Caco-2 (cell line): ENCODE measurements around the gene NPAS3. TPM values are rescaled to one million over a fixed set of nuclear protein-coding genes. Genes with fewer than 3 reads are reported as not detected.

Source experiments
- BruUV-seq: library from RNA; stranded (reverse); fragments of 400-500 nt; replicated peaks from 2 replicates; lab custom pipeline; 2021; lab: Mats Ljungman, UMichigan
- CTCF ChIA-PET: fragments of 300-600 bp; sonication (Branson Sonifier 250); formaldehyde crosslinking; loops from one replicate; lab custom pipeline; 2022; ENCODE audit warnings: antibody characterized with exemption; lab: Charles Lee
- POLR2A ChIA-PET: fragments of 300-600 bp; sonication (Branson Sonifier 250); formaldehyde crosslinking; loops from one replicate; lab custom pipeline; 2022; ENCODE audit warnings: antibody characterized with exemption; lab: Charles Lee
- DNase-seq, 2 experiments: peaks; one replicate each; pipeline versions ENCODE4 v3.0.0 to v3.0.0-alpha.2; 2020 to 2022
- H3K27me3 ChIP-seq: replicated peaks from 2 replicates; pipeline ENCODE4 v1.6.0; 2011; ENCODE audit warnings: low read length; ENCODE audit not compliant: control insufficient read depth, insufficient read depth
- H3K36me3 ChIP-seq: 2 replicates; pipeline ENCODE4 v1.5.1; 2011; ENCODE audit warnings: low read length; ENCODE audit not compliant: control insufficient read depth, insufficient read depth
- H3K4me1 ChIP-seq: fragments of 250-450 bp; sonication (Bioruptor Pico); 2 replicates; pipeline ENCODE4 v1.5.1; 2020; ENCODE audit warnings: mild to moderate bottlenecking
- H3K4me3 ChIP-seq: 2 replicates; pipeline ENCODE4 v1.5.1; 2011; ENCODE audit warnings: low read depth, mild to moderate bottlenecking, control low read depth, low read length
- H3K9me3 ChIP-seq: fragments of 250-450 bp; sonication (Bioruptor Pico); 2 replicates; pipeline ENCODE4 v1.5.1; 2020; ENCODE audit warnings: mild to moderate bottlenecking, moderate library complexity
- H3K27ac Mint-ChIP-seq: one replicate; pipeline ENCODE4 v1.8.0; 2022; ENCODE audit warnings: mixed read lengths; ENCODE audit not compliant: unreplicated experiment
- H3K27me3 Mint-ChIP-seq: one replicate; pipeline ENCODE4 v1.8.0; 2022; ENCODE audit warnings: mixed read lengths; ENCODE audit not compliant: insufficient read depth, unreplicated experiment
- H3K36me3 Mint-ChIP-seq: one replicate; pipeline ENCODE4 v1.8.0; 2022; ENCODE audit warnings: mild to moderate bottlenecking, mixed read lengths; ENCODE audit not compliant: insufficient read depth, unreplicated experiment
- H3K4me1 Mint-ChIP-seq: one replicate; pipeline ENCODE4 v1.8.0; 2022; ENCODE audit warnings: low read depth, mixed read lengths; ENCODE audit not compliant: unreplicated experiment
- H3K4me3 Mint-ChIP-seq: one replicate; pipeline ENCODE4 v1.8.0; 2022; ENCODE audit warnings: mild to moderate bottlenecking, moderate library complexity, mixed read lengths; ENCODE audit not compliant: unreplicated experiment
- H3K9me3 Mint-ChIP-seq: one replicate; pipeline ENCODE4 v1.8.0; 2022; ENCODE audit warnings: mixed read lengths; ENCODE audit not compliant: unreplicated experiment
- CTCF ChIP-seq, 2 experiments: fragments of 200-600 bp in 1 of 2; IDR thresholded peaks; 1 replicate in 1 of 2; 2 replicates in 1 of 2; pipeline versions ENCODE4 v1.5.1 to v1.8.0; 2011 to 2022; ENCODE audit warnings: antibody characterized with exemption in 1 of 2, control low read depth in 1 of 2, inconsistent platforms in 1 of 2, low read depth in 1 of 2, low read length in 1 of 2, mild to moderate bottlenecking in 1 of 2, moderate library complexity in 1 of 2; ENCODE audit not compliant: insufficient read depth in 1 of 2, severe bottlenecking in 1 of 2, unreplicated experiment in 1 of 2
- intact Hi-C: fragments of 100-400 bp; cut with micrococcal nuclease; formaldehyde crosslinking; loops from one replicate; pipeline ENCODE4 v1.10.0; 2022; ENCODE audit not compliant: unreplicated experiment
- total RNA-seq: library from RNA; stranded (reverse); gene quantifications from 2 replicates; pipeline ENCODE4 v1.2.3, GENCODE V29; 2022

The NPAS3 gene
- total RNA-seq, 1 experiment from 2014 or later = not detected

DNA sequence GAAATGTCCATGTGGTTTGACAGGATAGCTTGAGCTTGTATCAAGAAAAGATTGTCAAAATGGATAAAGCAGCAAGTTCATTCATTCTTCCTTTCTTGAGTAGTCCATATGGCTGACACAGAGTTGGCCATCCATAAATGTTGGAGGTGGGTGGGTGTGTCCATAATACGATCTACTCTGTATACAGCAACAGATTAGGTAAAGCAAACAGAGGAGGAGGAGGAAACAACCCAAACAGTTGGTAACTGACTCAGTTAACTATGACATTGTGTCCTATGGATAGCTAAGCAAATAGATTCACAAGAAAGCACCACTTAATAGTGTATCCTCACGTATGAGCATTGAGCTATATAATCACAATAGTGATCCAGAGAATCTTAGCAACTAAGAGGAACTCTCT lies 868.2 kb downstream of the NPAS3 start:
- H3K36me3 ChIP-seq = no peaks in the 10 kb centered on the region
- no peak for DNase-seq
- no peak overlapping the region for H3K4me3 Mint-ChIP-seq
- H3K9me3 ChIP-seq = no peaks in the 10 kb centered on the region
- TF ChIP-seq CTCF (IDR thresholded peaks at IDR 0.05; ENCODE audit: insufficient read depth in 1 of 2, low read depth in 1 of 2, low read length in 1 of 2, severe bottlenecking in 1 of 2, unreplicated experiment in 1 of 2) = no peak
- no peaks in the 10 kb centered on the region for H3K27me3 ChIP-seq
- intact Hi-C loops = no loop called here
- H3K4me1 ChIP-seq = no peaks in the 10 kb centered on the region
- no peaks in the 10 kb centered on the region for H3K4me1 Mint-ChIP-seq
- no TSS peak for BruUV-seq
- ChIA-PET CTCF (interaction anchor here (0.5 kb wide), 1 partner anchor 704 kb away, joined by 7 read pairs; no protein-coding TSS in a partner anchor), POLR2A (no interaction called here)
- H3K36me3 Mint-ChIP-seq = no peaks in the 10 kb centered on the region
- no peaks in the 10 kb centered on the region for H3K9me3 Mint-ChIP-seq
- no peak overlapping the region for H3K4me3 ChIP-seq
- H3K27ac Mint-ChIP-seq = no peak overlapping the region
- peaks cover 2% of the 10 kb centered on the region for H3K27me3 Mint-ChIP-seq

DNA sequence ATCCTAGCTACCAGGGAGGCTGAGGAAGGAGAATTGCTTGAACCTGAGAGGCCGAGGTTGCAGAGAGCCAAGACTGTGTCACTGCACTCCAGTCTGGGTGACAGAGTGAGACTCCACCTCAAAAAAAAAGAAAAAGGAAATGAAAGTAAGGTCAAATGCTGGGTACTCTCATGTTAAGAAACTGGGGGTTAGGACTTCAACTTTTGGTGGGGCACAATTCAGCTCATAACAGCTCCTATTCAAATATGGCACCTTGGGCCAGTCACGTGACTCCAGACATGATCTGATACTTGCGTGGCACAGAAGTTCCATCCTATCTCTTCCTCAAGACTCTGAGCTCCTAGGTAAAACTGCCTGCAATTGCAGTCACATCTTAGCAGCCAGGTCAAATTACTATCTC lies 869.5 kb downstream of the NPAS3 start:
- Mint-ChIP-seq H3K9me3 (no peaks in the 10 kb centered on the region), H3K36me3 (no peaks in the 10 kb centered on the region), H3K4me3 (no peak overlapping the region), H3K27ac (no peak overlapping the region), H3K4me1 (no peaks in the 10 kb centered on the region), H3K27me3 (no peaks in the 10 kb centered on the region)
- intact Hi-C loops = no loop called here
- no TSS peak for BruUV-seq
- DNase-seq = no peak
- H3K36me3 ChIP-seq = no peaks in the 10 kb centered on the region
- no peaks in the 10 kb centered on the region for H3K4me1 ChIP-seq
- no peak overlapping the region for H3K4me3 ChIP-seq
- CTCF ChIA-PET = no interaction called here
- POLR2A ChIA-PET = interaction anchor here (0.6 kb wide), 1 partner anchor 164 kb away, joined by 6 read pairs; no protein-coding TSS in a partner anchor
- no peaks in the 10 kb centered on the region for H3K9me3 ChIP-seq
- H3K27me3 ChIP-seq = no peaks in the 10 kb centered on the region
- TF ChIP-seq CTCF (IDR thresholded peaks at IDR 0.05; ENCODE audit: insufficient read depth in 1 of 2, low read depth in 1 of 2, low read length in 1 of 2, severe bottlenecking in 1 of 2, unreplicated experiment in 1 of 2) = no peak

- Mint-ChIP-seq H3K4me1 (no peaks in the 10 kb centered on the region), H3K27ac (no peak overlapping the region), H3K36me3 (no peaks in the 10 kb centered on the region), H3K27me3 (peaks cover 3% of the 10 kb centered on the region), H3K4me3 (no peak overlapping the region), H3K9me3 (no peaks in the 10 kb centered on the region)
- ChIA-PET CTCF (no interaction called here), POLR2A (no interaction called here)
- no peak for TF ChIP-seq CTCF (IDR thresholded peaks at IDR 0.05; ENCODE audit: insufficient read depth in 1 of 2, low read depth in 1 of 2, low read length in 1 of 2, severe bottlenecking in 1 of 2, unreplicated experiment in 1 of 2)
- BruUV-seq = no TSS peak
- Histone ChIP-seq H3K36me3 (no peaks in the 10 kb centered on the region), H3K4me3 (no peak overlapping the region), H3K27me3 (no peaks in the 10 kb centered on the region), H3K4me1 (no peaks in the 10 kb centered on the region), H3K9me3 (no peaks in the 10 kb centered on the region)
- no peak for DNase-seq
- intact Hi-C loops = no loop called here
Observed at GRCh38 chr14:33809396-33809981, 870.8 kb downstream of the NPAS3 start.
